Subcutaneous adipose tissue (tissue), 4 donors: ENCODE measurements around the gene TAS1R2. TPM values are rescaled to one million over a fixed set of nuclear protein-coding genes. Genes with fewer than 3 reads are reported as not detected.

ENCODE experiments used
- total RNA-seq, 4 donors: library from RNA; depleted of rRNA; stranded (reverse); fragments of >200 nt; gene quantifications; one replicate each; pipeline ENCODE4 v1.1.0, GENCODE V29; 2016
- TF ChIP-seq, protein P1 (sequence below): fragments of 450-650 bp; IDR thresholded peaks from one replicate; pipeline ENCODE4 v1.5.1; 2016; ENCODE audit warnings: low read depth, mild to moderate bottlenecking, control low read depth, antibody characterized with exemption, moderate library complexity

TAS1R2 gene
- total RNA-seq, 4 donors from 2014 or later, result not detected

DNA sequence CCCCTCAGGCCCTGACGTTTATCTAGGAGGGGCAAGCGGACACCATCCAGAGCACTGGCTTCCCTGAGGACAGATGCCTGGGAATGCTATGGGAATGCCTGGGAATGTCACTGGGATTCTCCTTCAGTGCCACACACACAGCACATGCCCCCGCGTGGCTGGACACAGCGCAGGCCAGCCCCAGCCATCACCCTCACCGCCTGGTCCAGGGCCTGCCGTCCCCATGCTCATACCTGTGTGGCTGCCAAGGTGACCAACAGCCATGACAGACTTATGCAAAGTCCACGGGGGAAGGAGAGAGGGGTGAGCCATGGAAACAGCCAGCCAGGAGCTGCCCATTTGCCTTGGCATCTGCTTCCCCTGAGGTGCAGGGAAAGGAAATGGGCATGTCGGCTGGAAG is 5.7 kb upstream of the TAS1R2 start:
- TF ChIP-seq, protein P1, sequence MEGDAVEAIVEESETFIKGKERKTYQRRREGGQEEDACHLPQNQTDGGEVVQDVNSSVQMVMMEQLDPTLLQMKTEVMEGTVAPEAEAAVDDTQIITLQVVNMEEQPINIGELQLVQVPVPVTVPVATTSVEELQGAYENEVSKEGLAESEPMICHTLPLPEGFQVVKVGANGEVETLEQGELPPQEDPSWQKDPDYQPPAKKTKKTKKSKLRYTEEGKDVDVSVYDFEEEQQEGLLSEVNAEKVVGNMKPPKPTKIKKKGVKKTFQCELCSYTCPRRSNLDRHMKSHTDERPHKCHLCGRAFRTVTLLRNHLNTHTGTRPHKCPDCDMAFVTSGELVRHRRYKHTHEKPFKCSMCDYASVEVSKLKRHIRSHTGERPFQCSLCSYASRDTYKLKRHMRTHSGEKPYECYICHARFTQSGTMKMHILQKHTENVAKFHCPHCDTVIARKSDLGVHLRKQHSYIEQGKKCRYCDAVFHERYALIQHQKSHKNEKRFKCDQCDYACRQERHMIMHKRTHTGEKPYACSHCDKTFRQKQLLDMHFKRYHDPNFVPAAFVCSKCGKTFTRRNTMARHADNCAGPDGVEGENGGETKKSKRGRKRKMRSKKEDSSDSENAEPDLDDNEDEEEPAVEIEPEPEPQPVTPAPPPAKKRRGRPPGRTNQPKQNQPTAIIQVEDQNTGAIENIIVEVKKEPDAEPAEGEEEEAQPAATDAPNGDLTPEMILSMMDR, result no peak

DNA sequence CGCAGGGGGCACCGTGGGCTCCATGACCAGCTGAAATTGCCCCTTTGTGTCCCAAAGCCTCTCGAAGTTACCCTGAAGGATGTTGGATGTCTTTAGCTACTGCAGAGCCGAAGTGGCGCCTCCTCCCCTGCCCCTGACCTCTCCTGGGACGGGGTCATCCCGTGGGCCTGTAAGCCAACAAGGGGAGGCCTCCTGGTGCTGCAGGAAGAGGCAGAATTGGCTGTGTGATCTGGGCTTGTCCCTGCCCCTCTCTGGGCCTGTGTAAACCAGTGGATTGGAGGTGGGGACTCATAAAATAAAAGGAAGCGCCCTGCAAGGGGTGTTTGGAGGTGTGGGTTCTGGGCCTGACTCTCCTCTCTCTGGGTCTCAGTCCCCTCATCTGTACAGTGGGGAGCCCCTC is 2.1 kb upstream of the TAS1R2 start:
- TF ChIP-seq, protein P1, result no peak

DNA sequence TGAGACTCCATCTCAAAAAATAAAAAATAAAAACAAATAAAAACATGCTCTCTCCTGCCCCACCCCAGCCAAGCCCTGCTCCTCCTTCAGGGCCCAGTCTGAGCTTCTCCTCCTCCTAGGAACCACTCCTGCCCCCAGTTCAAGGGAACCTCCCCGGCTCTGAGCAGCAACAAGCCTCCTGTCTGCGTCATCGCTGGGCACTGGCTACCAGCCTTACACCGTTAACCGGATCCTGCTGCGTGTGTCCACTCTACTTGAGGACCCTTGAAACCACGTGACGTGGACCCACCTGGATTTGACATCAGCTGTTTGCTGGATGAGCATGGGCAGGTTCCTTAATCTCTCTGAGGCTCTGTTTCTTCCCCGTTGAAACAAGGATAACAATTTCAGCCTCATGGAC is 1.6 kb upstream of the TAS1R2 start:
- TF ChIP-seq, protein P1, result no peak

DNA sequence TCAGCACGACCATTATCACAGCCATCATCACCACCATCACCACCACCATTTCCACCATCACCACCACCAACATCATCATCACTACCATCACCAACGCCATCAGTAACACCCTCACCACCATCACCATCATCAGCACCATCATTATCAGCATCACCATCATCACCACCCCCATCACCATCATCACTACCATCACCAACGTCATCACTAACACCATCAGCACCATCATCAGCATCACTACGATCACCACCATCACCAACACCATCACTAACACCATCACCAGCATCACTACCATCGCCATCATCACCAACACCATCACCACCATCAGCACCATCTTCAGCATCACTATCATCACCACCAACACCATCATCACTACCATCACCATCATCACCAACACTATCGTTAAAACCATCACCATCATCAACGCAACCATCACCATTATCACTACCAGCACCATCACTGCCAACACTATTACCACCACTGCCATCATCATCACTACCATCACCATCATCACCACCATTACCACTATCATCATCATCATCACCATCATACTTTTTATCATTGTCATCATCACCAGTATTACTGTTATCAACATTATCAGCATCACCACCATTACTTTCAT is 1.3 kb downstream of the TAS1R2 start:
- TF ChIP-seq, protein P1, result no peak

DNA sequence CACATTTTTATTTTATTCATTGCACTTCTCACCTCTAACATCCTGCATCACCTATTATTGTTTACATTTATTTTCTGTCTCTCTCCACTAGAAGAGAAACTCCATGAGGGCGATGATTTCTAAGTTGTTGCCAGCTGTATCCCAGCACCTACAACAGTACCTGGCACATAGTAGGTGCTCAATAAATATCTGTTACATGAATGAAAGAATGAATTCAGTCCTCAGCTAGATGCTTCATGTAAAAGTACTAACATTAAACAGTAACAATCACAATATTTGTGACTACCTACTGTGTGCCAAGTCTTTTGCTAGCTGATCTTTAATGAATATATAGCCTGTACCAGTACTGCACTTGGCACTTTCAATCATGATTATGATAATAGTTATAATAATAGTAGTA is 3.0 kb downstream of the TAS1R2 start:
- TF ChIP-seq, protein P1, result no peak

DNA sequence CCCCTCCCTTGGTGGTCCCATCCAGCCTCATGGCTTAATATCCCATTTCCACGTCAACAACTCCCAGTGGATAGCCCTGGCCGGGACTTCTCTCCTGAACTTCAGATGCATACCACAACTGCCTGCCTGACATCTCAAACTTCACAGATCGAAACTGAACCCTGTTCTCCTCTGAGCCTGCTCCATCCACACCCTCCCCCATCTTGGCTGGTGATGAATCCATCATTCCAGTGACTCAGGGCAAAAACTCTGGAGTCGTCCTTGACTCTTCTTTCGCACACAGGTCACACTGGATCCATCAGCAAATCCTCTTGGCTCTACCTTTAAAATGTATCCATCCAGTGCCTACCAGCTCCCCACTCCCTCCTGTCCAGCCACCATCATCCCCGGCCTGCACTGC is 3.9 kb downstream of the TAS1R2 start:
- TF ChIP-seq, protein P1, result no peak

DNA sequence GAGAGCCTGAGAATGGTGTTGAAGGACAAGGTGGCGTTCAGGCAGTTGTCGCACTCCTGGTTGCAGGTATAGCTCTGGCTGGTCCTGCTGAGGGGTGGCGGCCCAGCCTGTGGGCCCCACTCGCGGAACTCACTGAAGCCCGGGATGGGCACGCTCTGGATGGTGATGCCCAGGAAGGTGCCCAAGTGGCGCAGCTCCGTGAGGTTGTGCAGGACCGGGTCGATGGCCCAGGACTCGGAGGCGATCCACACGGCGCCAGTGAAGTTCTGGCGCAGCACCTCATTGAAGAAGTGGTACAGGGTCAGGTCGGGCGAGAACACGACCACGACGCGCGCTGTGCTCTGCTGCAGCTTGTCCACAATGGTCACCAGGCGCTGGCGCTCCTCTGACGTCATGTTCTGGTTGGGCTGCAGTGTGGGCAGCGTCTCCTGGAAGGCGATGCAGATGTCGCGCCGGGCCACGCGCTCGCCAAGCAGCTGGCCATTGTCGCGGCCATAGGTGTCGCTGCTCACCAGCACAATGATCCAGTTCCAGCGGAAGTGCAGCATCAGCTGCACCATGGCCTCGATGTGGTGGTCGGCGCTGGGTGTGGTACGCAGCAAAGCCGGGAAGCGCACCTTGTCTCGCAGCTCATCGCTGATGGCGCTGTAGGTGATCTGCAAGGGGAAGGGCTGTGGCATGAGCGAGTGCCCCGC is 5.0 kb downstream of the TAS1R2 start:
- TF ChIP-seq, protein P1, result no peak
